GM06990 (cell line): ENCODE results near the gene ZNF766.
A peak's percentile ranks its signal among the peaks of the same experiment; 100 is the strongest.
"Not testable (repeated sequence)": the region's sequence is repeated elsewhere in the genome, so short reads cannot be mapped to it uniquely, and the experiment has no call there.

Source experiments
- DNase-seq: peaks from one replicate; pipeline ENCODE4 v3.0.0-alpha.2; 2011; ENCODE audit not compliant: insufficient read length; ENCODE audit errors: extremely low read depth
- H3K27me3 ChIP-seq: replicated peaks from 2 replicates; pipeline ENCODE4 v1.6.0; 2011; ENCODE audit warnings: low read length; ENCODE audit not compliant: control insufficient read depth, insufficient read depth
- H3K36me3 ChIP-seq: 2 replicates; pipeline ENCODE4 v1.5.1; 2011; ENCODE audit warnings: low read length; ENCODE audit not compliant: control insufficient read depth, insufficient read depth
- H3K4me3 ChIP-seq: replicated peaks from 2 replicates; pipeline ENCODE4 v1.5.1; 2011; ENCODE audit warnings: low read depth, mild to moderate bottlenecking, control low read depth, low read length
- TF ChIP-seq, protein P1 (sequence below): IDR thresholded peaks from 2 replicates; pipeline ENCODE4 v1.5.1; 2011; ENCODE audit warnings: low read length, control low read depth, mild to moderate bottlenecking, inconsistent platforms; ENCODE audit not compliant: insufficient read depth, poor library complexity, severe bottlenecking

Gene ZNF766

DNA sequence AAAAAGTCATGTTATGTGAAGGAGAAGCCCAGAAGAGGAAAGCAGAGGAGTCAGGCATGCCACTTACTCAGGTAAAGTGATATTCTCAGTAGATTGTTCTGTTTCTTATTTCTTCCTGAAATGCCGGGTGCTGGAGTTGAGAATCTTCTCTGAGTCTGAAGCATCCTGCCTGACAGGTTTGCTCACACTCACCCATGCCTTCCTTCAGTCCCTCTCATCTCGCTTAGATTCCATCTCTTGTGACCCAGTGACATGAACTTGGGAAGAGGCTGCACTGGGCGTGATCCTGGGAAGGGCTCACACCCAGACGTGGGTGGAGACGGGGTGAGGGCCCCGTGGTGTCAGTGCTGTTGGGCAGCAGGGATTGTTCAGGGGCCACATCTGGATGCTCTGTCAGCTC lies 8.1 kb downstream of the ZNF766 start:
- TF ChIP-seq, protein P1, sequence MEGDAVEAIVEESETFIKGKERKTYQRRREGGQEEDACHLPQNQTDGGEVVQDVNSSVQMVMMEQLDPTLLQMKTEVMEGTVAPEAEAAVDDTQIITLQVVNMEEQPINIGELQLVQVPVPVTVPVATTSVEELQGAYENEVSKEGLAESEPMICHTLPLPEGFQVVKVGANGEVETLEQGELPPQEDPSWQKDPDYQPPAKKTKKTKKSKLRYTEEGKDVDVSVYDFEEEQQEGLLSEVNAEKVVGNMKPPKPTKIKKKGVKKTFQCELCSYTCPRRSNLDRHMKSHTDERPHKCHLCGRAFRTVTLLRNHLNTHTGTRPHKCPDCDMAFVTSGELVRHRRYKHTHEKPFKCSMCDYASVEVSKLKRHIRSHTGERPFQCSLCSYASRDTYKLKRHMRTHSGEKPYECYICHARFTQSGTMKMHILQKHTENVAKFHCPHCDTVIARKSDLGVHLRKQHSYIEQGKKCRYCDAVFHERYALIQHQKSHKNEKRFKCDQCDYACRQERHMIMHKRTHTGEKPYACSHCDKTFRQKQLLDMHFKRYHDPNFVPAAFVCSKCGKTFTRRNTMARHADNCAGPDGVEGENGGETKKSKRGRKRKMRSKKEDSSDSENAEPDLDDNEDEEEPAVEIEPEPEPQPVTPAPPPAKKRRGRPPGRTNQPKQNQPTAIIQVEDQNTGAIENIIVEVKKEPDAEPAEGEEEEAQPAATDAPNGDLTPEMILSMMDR: no peak
- no peak for DNase-seq
- H3K27me3 ChIP-seq: no peaks in the 10 kb centered on the region
- H3K4me3 ChIP-seq: no peak overlapping the region
- H3K36me3 ChIP-seq: no peaks in the 10 kb centered on the region; the same call in none of the 2 replicates

DNA sequence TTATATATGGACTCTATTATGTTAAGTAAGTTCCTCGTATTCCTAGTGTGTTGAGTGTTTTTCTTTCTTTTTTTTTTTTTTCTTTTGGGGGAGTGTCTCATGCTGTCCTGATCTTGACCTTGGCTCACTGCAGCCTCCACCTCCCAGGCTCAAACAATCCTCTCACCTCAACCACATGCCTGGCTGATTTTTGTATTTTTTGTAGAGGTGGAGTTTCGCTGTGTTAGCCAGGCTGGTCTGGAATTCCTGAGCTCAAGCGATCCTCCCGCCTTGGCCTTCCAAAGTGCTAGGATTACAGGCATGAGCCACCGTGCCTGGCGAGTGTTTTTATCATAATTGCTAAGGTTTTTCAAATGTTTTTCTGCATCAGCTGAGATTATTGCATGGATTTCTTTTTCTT lies 16.9 kb downstream of the ZNF766 start:
- no peak overlapping the region for H3K4me3 ChIP-seq
- no peaks in the 10 kb centered on the region for H3K27me3 ChIP-seq
- TF ChIP-seq, protein P1: no peak
- H3K36me3 ChIP-seq: peaks cover 16% of the 10 kb centered on the region
- DNase-seq: no peak

DNA sequence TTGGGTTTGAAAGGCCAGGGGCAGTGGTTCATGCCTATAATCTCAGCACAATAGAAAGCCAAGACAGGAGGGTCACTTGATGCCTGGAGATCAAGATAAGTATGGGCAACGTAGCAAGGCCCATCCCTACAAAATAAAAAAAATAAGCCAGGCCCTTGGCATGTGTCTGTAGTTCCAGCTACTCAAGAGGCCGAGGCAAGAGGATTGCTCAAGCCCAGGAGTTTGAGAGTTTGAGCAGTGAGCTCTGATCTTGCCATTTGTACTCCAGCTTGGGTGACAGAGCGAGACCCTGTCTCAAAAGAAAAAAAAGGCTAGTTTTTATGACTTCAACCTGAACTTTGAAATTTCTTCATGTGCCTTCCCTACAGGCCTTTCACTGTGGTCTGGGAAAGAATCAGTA lies 22.4 kb downstream of the ZNF766 start:
- no peak for DNase-seq
- peaks cover 5% of the 10 kb centered on the region for H3K36me3 ChIP-seq
- H3K4me3 ChIP-seq: no peak overlapping the region
- TF ChIP-seq, protein P1: no peak
- no peaks in the 10 kb centered on the region for H3K27me3 ChIP-seq

DNA sequence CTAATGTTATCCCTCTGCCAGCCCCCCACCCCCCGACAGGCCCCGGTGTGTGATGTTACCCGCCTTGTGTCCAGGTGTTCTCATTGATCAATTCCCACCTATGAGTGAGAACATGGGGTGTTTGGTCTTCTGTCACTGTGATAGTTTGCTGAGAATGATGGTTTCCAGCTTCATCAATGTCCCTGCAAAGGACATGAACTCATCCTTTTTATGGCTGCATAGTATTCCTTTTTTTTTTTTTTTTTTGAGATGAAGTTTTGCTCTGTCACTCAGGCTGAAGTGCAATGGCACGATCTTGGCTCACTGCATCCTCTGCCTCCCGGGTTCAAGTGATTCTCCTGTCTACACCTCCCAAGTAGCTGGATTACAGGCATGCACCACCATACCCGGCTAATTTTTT lies 23.6 kb downstream of the ZNF766 start:
- H3K27me3 ChIP-seq, H3K4me3 ChIP-seq, DNase-seq, H3K36me3 ChIP-seq: not testable (repeated sequence)

DNA sequence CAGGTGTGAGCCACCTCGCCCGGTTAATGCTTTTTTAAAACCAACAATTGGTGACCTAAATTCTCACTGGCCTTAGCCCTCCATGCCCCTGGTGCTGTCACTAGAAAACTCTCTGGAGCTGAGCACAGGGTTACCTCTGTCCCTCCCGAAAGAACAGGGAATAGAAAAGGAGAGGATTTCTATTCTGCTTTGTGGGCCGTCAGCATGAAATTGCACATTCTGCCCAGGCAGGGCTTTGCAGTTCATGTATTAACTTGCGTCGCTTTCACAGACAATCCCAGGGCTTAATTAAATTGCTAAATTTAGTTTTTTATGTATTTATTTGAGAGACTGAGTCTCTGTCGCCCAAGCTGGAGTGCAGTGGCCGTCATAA lies 27.0 kb downstream of the ZNF766 start:
- no peak for DNase-seq
- H3K36me3 ChIP-seq: peaks cover 11% of the 10 kb centered on the region
- TF ChIP-seq, protein P1: no peak
- no peaks in the 10 kb centered on the region for H3K27me3 ChIP-seq
- H3K4me3 ChIP-seq: peak overlapping the region; percentile 79

DNA sequence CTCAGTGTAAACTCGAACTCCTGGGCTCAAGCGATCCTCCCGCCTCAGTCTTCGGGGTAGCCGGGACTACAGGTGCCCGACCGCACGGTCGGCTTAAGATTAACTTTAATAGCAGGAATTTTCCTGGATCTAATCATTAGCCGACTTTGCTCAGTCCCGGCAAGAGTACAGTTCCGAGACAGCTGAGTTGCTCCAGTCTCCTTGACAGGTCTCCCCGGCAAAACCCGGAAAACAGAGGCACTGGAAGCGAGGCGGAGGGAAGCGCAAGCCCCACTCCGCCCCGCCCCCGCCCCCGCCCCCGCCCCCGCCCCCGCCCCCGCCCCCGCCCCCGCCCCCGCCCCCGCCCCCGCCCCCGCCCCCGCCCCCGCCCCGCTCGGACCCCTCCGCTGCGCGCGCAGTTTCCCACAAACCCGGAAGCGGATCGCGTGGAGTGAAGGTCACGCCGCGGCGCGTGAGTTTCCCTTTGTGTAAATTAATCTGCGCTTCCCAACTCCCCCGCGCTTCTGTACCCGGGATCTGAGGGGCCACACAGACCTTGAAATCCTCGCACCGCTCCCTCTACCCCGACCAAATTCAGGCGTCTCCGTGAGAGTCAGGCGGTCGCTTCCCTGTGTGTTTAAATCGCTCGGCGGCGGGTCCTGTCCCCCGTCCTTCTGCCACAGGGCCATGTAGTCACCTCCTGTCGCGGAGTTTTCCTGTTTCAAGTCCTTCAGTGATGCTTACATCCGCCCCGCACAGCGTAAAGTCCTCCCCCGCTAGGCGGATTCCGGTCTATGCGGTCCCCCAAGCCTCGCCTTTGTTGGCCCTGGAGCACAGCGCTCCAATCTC lies 27.6 kb downstream of the ZNF766 start, which contains the start of gene ZNF480:
Gene ZNF480, plus strand, starts transcription at position 397 of the 828 bp plus-strand sequence. CDS start 3,244 bp downstream, outside the sequence.
- DNase-seq: peak; percentile 81
- TF ChIP-seq, protein P1: peak; percentile 4
- no peaks in the 10 kb centered on the region for H3K27me3 ChIP-seq
- peaks cover 11% of the 10 kb centered on the region for H3K36me3 ChIP-seq
- peak within 1 kb of the TSS; percentile 93 for H3K4me3 ChIP-seq
